Suprapubic skin (tissue), 4 donors: ENCODE results near the gene SND1.

Experiments used
- CTCF ChIP-seq, 2 donors: fragments of 200-600 bp in 1 of 2; fragments of 450-650 bp in 1 of 2; sonication (generic) in 1 of 2; IDR thresholded peaks; one replicate each; pipeline ENCODE4 v1.5.1; 2016 to 2019; ENCODE audit warnings: antibody characterized with exemption in 2 of 2, mild to moderate bottlenecking in 1 of 2, moderate library complexity in 1 of 2
- POLR2A ChIP-seq, 2 donors: fragments of 450-650 bp; IDR thresholded peaks; one replicate each; pipeline ENCODE4 v1.6.1; 2017; ENCODE audit warnings: antibody characterized with exemption in 2 of 2, mild to moderate bottlenecking in 2 of 2, moderate library complexity in 2 of 2
- POLR2AphosphoS5 ChIP-seq, 3 donors: sonication (generic); formaldehyde crosslinking; IDR thresholded peaks; one replicate each; pipeline ENCODE4 v1.6.1; 2017; ENCODE audit warnings: antibody characterized with exemption in 3 of 3

GRCh38 chr7:128040205-128040604 lies 388.2 kb downstream of the SND1 start:
- TF ChIP-seq POLR2AphosphoS5 (IDR thresholded peaks at IDR 0.05) (no peak), CTCF (IDR thresholded peaks at IDR 0.05) (no peak), POLR2A (IDR thresholded peaks at IDR 0.05) (no peak)
